AG10803 (cell line): ENCODE data around the gene DEF6.

Experiments used
- DNase-seq: peaks from one replicate; pipeline ENCODE4 v3.0.0; 2010; ENCODE audit warnings: low read depth
- H3K4me3 ChIP-seq: 2 replicates; pipeline ENCODE4 v1.5.1; 2011; ENCODE audit warnings: mild to moderate bottlenecking, low read length, control low read depth
- CTCF ChIP-seq: conservative IDR thresholded peaks from 2 replicates; pipeline ENCODE4 v1.5.1; 2011; ENCODE audit warnings: mild to moderate bottlenecking, low read length, control low read depth, inconsistent platforms

DEF6 gene

GRCh38 chr6:35354361-35355135, 56.9 kb downstream of the DEF6 start:
- DNase-seq = no peak
- H3K4me3 ChIP-seq = no peak overlapping the region
- TF ChIP-seq CTCF = no peak

GRCh38 chr6:35356391-35356790, 58.8 kb downstream of the DEF6 start:
- no peak for TF ChIP-seq CTCF
- DNase-seq = no peak
- no peak overlapping the region for H3K4me3 ChIP-seq

- DNase-seq = no peak
- no peak overlapping the region for H3K4me3 ChIP-seq
- TF ChIP-seq CTCF = no peak
These were observed 60.1 kb downstream of the DEF6 start for GRCh38 chr6:35357677-35358076.

- no peak for DNase-seq
- H3K4me3 ChIP-seq = no peak overlapping the region
- TF ChIP-seq CTCF = no peak
These were observed 60.5 kb downstream of the DEF6 start for GRCh38 chr6:35358086-35358485.

- H3K4me3 ChIP-seq = no peak overlapping the region
- no peak for TF ChIP-seq CTCF
- DNase-seq = no peak
These were observed 61.7 kb downstream of the DEF6 start for GRCh38 chr6:35359346-35359743.

GRCh38 chr6:35359744-35360348, 62.2 kb downstream of the DEF6 start:
- TF ChIP-seq CTCF = no peak
- no peak overlapping the region for H3K4me3 ChIP-seq
- DNase-seq = peak; percentile 90
